ENCODE data around the gene LHFPL2.

Gene LHFPL2

GRCh38 chr5:78500028-78500427, 148.5 kb downstream of the LHFPL2 start:
- H3K4me3 ChIP-seq (ENCODE audit: insufficient read length, low read depth), result no peak overlapping the region
- no peaks in the 10 kb centered on the region for H3K9me3 ChIP-seq (ENCODE audit: insufficient read depth, low read length)
- no peaks in the 10 kb centered on the region for H3K27me3 ChIP-seq (ENCODE audit: insufficient read depth, insufficient read length)
- DNase-seq (ENCODE audit: low read depth, low spot score), result no peak
- TF ChIP-seq YY1 (IDR thresholded peaks at IDR 0.05; ENCODE audit: insufficient read depth, insufficient read length) (no peak), SUZ12 (IDR thresholded peaks at IDR 0.05; ENCODE audit: extremely low read depth, insufficient read depth, insufficient read length) (no peak), ZNF274 (IDR thresholded peaks at IDR 0.05; ENCODE audit: low read depth, low read length) (no peak)
- no peaks in the 10 kb centered on the region for H3K4me1 ChIP-seq (ENCODE audit: insufficient read depth, insufficient read length)
- no peak overlapping the region for H3K9ac ChIP-seq (ENCODE audit: insufficient read length, low read depth)
- H3K36me3 ChIP-seq (ENCODE audit: insufficient read depth, insufficient read length, low read length), result no peaks in the 10 kb centered on the region

GRCh38 chr5:78499485-78499884, 149.1 kb downstream of the LHFPL2 start:
- DNase-seq (ENCODE audit: low read depth, low spot score), result no peak
- no peaks in the 10 kb centered on the region for H3K27me3 ChIP-seq (ENCODE audit: insufficient read depth, insufficient read length)
- H3K4me3 ChIP-seq (ENCODE audit: insufficient read length, low read depth), result no peak overlapping the region
- H3K9me3 ChIP-seq (ENCODE audit: insufficient read depth, low read length), result no peaks in the 10 kb centered on the region
- H3K9ac ChIP-seq (ENCODE audit: insufficient read length, low read depth), result no peak overlapping the region
- no peaks in the 10 kb centered on the region for H3K4me1 ChIP-seq (ENCODE audit: insufficient read depth, insufficient read length)
- TF ChIP-seq SUZ12 (IDR thresholded peaks at IDR 0.05; ENCODE audit: extremely low read depth, insufficient read depth, insufficient read length), result no peak
- no peak for TF ChIP-seq ZNF274 (IDR thresholded peaks at IDR 0.05; ENCODE audit: low read depth, low read length)
- TF ChIP-seq YY1 (IDR thresholded peaks at IDR 0.05; ENCODE audit: insufficient read depth, insufficient read length), result no peak
- H3K36me3 ChIP-seq (ENCODE audit: insufficient read depth, insufficient read length, low read length), result peaks cover 1% of the 10 kb centered on the region

- TF ChIP-seq YY1 (IDR thresholded peaks at IDR 0.05; ENCODE audit: insufficient read depth, insufficient read length) (no peak), SUZ12 (IDR thresholded peaks at IDR 0.05; ENCODE audit: extremely low read depth, insufficient read depth, insufficient read length) (no peak), ZNF274 (IDR thresholded peaks at IDR 0.05; ENCODE audit: low read depth, low read length) (no peak)
- no peak for DNase-seq (ENCODE audit: low read depth, low spot score)
- H3K9ac ChIP-seq (ENCODE audit: insufficient read length, low read depth), result no peak overlapping the region
- no peaks in the 10 kb centered on the region for H3K4me1 ChIP-seq (ENCODE audit: insufficient read depth, insufficient read length)
- H3K4me3 ChIP-seq (ENCODE audit: insufficient read length, low read depth), result no peak overlapping the region
- H3K9me3 ChIP-seq (ENCODE audit: insufficient read depth, low read length), result no peaks in the 10 kb centered on the region
- peaks cover 13% of the 10 kb centered on the region for H3K36me3 ChIP-seq (ENCODE audit: insufficient read depth, insufficient read length, low read length)
- H3K27me3 ChIP-seq (ENCODE audit: insufficient read depth, insufficient read length), result no peaks in the 10 kb centered on the region
These were observed 150.7 kb downstream of the LHFPL2 start for GRCh38 chr5:78497573-78498533.

- DNase-seq (ENCODE audit: low read depth, low spot score), result no peak
- Histone ChIP-seq H3K36me3 (ENCODE audit: insufficient read depth, insufficient read length, low read length) (peaks cover 13% of the 10 kb centered on the region), H3K4me3 (ENCODE audit: insufficient read length, low read depth) (no peak overlapping the region), H3K9ac (ENCODE audit: insufficient read length, low read depth) (no peak overlapping the region), H3K4me1 (ENCODE audit: insufficient read depth, insufficient read length) (no peaks in the 10 kb centered on the region), H3K27me3 (ENCODE audit: insufficient read depth, insufficient read length) (no peaks in the 10 kb centered on the region), H3K9me3 (ENCODE audit: insufficient read depth, low read length) (no peaks in the 10 kb centered on the region)
- TF ChIP-seq ZNF274 (IDR thresholded peaks at IDR 0.05; ENCODE audit: low read depth, low read length) (no peak), YY1 (IDR thresholded peaks at IDR 0.05; ENCODE audit: insufficient read depth, insufficient read length) (no peak), SUZ12 (IDR thresholded peaks at IDR 0.05; ENCODE audit: extremely low read depth, insufficient read depth, insufficient read length) (no peak)
These were observed 152.2 kb downstream of the LHFPL2 start for GRCh38 chr5:78496373-78496772.

- peak; percentile 54 for DNase-seq (ENCODE audit: low read depth, low spot score)
- H3K9ac ChIP-seq (ENCODE audit: insufficient read length, low read depth), result no peak overlapping the region
- H3K4me3 ChIP-seq (ENCODE audit: insufficient read length, low read depth), result no peak overlapping the region
- TF ChIP-seq SUZ12 (IDR thresholded peaks at IDR 0.05; ENCODE audit: extremely low read depth, insufficient read depth, insufficient read length) (no peak), YY1 (IDR thresholded peaks at IDR 0.05; ENCODE audit: insufficient read depth, insufficient read length) (no peak), ZNF274 (IDR thresholded peaks at IDR 0.05; ENCODE audit: low read depth, low read length) (no peak)
- no peaks in the 10 kb centered on the region for H3K4me1 ChIP-seq (ENCODE audit: insufficient read depth, insufficient read length)
- H3K36me3 ChIP-seq (ENCODE audit: insufficient read depth, insufficient read length, low read length), result peaks cover 13% of the 10 kb centered on the region
- H3K27me3 ChIP-seq (ENCODE audit: insufficient read depth, insufficient read length), result no peaks in the 10 kb centered on the region
- no peaks in the 10 kb centered on the region for H3K9me3 ChIP-seq (ENCODE audit: insufficient read depth, low read length)
These were observed 152.8 kb downstream of the LHFPL2 start for GRCh38 chr5:78495800-78496199.

GRCh38 chr5:78492650-78493049, 155.9 kb downstream of the LHFPL2 start:
- TF ChIP-seq YY1 (IDR thresholded peaks at IDR 0.05; ENCODE audit: insufficient read depth, insufficient read length) (no peak), ZNF274 (IDR thresholded peaks at IDR 0.05; ENCODE audit: low read depth, low read length) (no peak), SUZ12 (IDR thresholded peaks at IDR 0.05; ENCODE audit: extremely low read depth, insufficient read depth, insufficient read length) (no peak)
- Histone ChIP-seq H3K36me3 (ENCODE audit: insufficient read depth, insufficient read length, low read length) (peaks cover 28% of the 10 kb centered on the region), H3K9ac (ENCODE audit: insufficient read length, low read depth) (no peak overlapping the region), H3K27me3 (ENCODE audit: insufficient read depth, insufficient read length) (no peaks in the 10 kb centered on the region), H3K4me1 (ENCODE audit: insufficient read depth, insufficient read length) (no peaks in the 10 kb centered on the region), H3K9me3 (ENCODE audit: insufficient read depth, low read length) (no peaks in the 10 kb centered on the region), H3K4me3 (ENCODE audit: insufficient read length, low read depth) (no peak overlapping the region)
- no peak for DNase-seq (ENCODE audit: low read depth, low spot score)

- Histone ChIP-seq H3K27me3 (ENCODE audit: insufficient read depth, insufficient read length) (no peaks in the 10 kb centered on the region), H3K4me1 (ENCODE audit: insufficient read depth, insufficient read length) (no peaks in the 10 kb centered on the region), H3K4me3 (ENCODE audit: insufficient read length, low read depth) (no peak overlapping the region), H3K36me3 (ENCODE audit: insufficient read depth, insufficient read length, low read length) (peaks cover 31% of the 10 kb centered on the region), H3K9ac (ENCODE audit: insufficient read length, low read depth) (no peak overlapping the region), H3K9me3 (ENCODE audit: insufficient read depth, low read length) (no peaks in the 10 kb centered on the region)
- TF ChIP-seq YY1 (IDR thresholded peaks at IDR 0.05; ENCODE audit: insufficient read depth, insufficient read length), result no peak
- no peak for DNase-seq (ENCODE audit: low read depth, low spot score)
These were observed 156.3 kb downstream of the LHFPL2 start for GRCh38 chr5:78492224-78492623.
